Activated effector memory CD4-positive, alpha-beta T cell treated with anti-CD3 and anti-CD28 coated beads, Interleukin-2, amount 50 U/mL, for 16 hours (primary cell): ENCODE results near the gene VKORC1.

ENCODE experiments used
- DNase-seq: peaks from one replicate; pipeline ENCODE4 v3.0.0-alpha.2; 2020

The VKORC1 gene

DNA sequence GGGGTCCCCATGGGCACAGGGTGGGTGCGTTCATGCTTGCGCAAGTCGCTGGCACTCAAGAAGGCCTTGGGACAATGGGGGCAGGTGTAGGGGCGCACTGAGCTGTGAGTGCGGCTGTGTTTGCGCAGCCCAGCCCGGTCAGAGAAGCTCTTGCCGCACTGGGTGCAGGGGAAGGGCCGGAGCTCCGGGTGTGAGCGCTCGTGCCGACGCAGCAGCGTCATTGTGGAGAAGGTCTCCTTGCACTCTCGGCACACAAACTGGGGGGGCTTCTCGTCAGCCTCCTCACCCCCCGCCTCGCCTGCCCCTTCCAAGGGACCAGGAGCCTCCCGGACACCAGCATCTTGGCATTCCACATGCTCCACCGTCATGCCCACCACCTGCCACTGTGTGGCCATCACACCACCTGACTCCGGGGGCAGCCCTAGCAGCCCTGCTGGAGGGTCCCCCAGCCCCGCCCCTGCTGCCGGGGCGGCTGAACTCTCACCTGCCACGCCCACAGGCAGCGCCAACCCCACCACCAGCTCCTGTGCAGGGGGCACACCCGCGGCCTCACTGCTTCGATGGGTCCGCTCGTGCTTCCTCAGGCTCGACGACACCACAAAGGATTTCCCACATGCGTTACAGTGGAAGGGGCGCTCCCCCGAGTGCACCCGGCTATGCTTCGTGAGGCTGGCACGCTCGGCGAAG is 33.3 kb downstream of the VKORC1 start:
- DNase-seq, result no peak

DNA sequence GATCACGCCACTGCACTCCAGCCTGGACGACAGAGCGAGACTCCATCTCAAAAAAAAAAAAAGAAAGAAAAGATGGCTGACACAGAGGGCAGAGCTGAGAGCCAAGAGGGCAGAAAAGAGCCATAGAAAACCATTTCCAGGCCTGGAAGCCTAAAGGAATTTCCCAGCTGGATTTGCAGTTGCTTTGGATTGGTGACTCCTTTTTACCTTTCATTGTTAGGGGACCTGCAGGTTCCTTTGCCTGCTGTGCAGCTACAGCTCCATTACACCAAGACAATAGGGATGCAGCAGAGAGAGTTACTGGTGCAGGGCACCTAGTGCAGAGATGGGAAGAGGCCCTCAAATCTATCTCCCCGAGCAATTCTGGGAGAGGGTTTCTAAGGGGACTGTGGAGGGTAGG is 39.0 kb downstream of the VKORC1 start:
- DNase-seq, result no peak

DNA sequence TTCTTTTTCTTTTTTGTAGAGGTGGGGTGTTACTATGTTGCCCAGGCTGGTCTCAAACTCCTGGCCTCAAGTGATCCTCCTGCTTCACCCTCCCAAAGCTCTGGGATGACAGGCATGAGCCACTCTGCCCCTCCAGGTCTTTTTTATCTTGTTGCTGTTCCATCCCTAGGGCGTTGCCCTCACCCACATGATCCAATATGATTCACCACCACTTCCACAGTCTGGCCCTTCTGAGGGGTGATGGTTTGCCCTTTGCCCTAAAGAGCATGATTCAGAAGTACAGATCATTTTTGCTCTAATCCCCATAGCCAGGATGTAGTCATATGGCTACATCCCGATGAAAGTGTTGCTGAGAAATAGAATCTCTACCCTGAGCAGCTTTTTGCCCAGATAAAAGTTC is 42.5 kb downstream of the VKORC1 start:
- no peak for DNase-seq

DNA sequence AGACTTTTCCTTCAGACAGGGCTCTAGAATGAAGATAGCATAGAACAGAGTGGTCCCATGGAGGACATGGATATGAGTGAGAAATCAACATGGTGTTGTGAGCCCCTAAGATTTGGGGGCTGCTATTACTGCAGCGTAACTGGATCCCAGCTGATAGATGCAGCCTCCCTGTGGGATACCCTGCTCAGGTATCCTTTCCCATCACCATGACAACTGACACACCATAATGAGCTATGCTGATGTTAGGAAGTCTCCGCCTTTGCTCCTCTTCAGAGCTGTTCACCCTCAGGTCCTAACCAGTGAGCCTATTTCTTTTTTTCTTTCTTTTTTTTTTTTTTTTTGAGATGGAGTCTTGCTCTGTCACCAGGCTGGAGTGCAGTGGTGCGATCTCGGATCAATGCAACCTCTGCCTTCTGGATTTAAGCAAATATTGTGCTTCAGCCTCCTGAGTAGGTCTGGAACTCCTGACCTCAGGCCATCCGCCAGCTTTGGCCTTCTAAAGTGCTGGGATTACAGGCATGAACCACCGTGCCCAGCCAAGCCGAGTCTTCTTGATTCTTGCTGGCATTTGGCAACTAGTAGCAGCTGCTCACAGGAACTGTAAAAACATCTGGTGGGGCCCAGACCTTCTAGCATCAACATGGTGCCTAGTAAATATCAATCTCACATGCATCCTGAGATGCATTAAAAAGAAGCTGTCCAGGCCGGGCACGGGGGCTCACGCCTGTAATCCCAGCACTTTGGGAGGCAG is 44.1 kb downstream of the VKORC1 start:
- DNase-seq, result no peak

DNA sequence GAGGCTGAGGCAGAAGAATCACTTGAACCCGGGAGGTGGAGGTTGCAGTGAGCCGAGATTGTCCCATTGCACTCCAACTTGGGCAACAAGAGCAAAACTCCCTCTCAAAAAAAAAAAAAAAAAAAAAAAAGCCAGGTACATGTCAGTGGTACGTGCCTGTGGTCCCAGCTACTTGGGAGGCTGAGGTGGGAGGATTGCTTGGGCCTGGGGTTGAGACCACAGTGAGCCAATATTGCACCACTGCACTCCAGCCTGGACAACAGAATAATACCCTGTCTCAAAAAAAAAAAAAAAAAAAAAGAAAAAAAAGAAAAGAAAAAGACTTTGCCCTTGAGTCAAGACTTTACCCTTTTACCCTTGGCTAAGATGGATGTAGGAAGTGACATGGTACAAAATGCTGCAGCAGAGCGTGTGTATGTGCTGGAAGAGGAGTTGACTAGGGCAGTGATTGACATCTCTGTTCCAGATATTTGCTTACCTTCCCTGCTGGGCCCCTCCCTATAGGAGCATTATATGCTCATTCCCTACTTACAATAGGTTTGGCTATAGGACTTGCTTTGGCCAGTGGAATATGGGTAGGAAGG is 50.6 kb downstream of the VKORC1 start:
- no peak for DNase-seq

DNA sequence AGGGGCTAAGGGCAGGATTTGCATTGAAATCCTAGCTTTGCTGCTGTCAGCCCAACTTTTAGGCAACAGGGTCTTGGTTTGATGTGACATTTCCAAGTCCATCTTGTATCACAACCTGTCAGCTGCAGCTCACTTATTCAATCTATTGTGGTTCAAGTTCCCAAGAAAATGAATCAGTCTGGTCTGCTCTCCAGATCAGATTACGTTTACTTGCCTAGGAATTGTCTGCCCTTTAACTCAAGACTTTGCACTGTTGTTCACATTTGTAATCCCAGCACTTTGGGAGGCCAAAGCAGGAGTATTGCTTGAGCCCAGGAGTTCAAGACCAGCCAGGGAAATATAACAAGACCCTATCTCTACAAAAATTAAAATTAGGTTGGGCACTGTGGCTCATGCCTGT is 51.2 kb downstream of the VKORC1 start:
- no peak for DNase-seq

DNA sequence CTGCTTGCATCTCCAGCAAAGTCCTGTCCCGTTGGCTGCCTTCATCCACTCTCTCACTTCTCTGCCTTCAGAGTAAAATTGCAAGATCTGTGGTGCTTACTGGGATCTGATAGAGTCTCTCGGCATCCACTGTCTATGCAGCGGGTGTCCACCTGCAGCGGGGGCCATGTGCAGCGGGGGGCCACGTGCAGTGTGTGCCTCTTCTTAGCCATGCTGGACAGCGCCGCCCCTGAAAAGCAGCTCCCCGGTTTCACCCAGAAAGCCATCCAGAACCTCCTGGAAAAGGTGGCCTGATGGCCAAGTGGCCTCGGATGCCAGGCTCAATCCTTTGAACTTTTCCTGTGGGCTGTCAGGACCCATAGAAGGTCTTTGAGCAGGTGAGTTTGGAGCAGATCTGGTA is 51.7 kb downstream of the VKORC1 start:
- no peak for DNase-seq
